Skin epidermis (tissue), 12 donors: Measurements from ENCODE around the gene SLC6A18.

Source experiments
- H3K27ac ChIP-seq, 21 experiments: fragments of 200-600 bp; sonication (generic) in 11 of 21; one replicate each; pipeline ENCODE4 v1.5.0; 2020; ENCODE audit warnings: mild to moderate bottlenecking in 3 of 21, inconsistent platforms in 2 of 21, moderate library complexity in 2 of 21
- H3K4me3 ChIP-seq, 7 experiments: fragments of 200-600 bp; sonication (generic) in 2 of 7; one replicate each; pipeline ENCODE4 v1.5.0; 2020; ENCODE audit warnings: inconsistent platforms in 2 of 7, mild to moderate bottlenecking in 2 of 7, moderate library complexity in 1 of 7

The SLC6A18 gene

GRCh38 chr5:1212881-1213280 lies 12.3 kb upstream of the SLC6A18 start:
- no peak overlapping the region for H3K27ac ChIP-seq
- H3K4me3 ChIP-seq, result no peak overlapping the region

GRCh38 chr5:1213508-1214162 lies 11.5 kb upstream of the SLC6A18 start:
- Histone ChIP-seq H3K4me3 (no peak overlapping the region), H3K27ac (no peak overlapping the region)

GRCh38 chr5:1214163-1214935 lies 10.8 kb upstream of the SLC6A18 start:
- no peak overlapping the region for H3K27ac ChIP-seq

GRCh38 chr5:1214936-1215220 lies 10.3 kb upstream of the SLC6A18 start:
- H3K27ac ChIP-seq, result no peak overlapping the region
- H3K4me3 ChIP-seq, result no peak overlapping the region

More at GRCh38 chr5:1214163-1214935, 10.8 kb upstream of the SLC6A18 start:
- H3K4me3 ChIP-seq, result no peak overlapping the region

GRCh38 chr5:1215320-1216096 lies 9.7 kb upstream of the SLC6A18 start:
- H3K4me3 ChIP-seq, result no peak overlapping the region
- no peak overlapping the region for H3K27ac ChIP-seq

DNA sequence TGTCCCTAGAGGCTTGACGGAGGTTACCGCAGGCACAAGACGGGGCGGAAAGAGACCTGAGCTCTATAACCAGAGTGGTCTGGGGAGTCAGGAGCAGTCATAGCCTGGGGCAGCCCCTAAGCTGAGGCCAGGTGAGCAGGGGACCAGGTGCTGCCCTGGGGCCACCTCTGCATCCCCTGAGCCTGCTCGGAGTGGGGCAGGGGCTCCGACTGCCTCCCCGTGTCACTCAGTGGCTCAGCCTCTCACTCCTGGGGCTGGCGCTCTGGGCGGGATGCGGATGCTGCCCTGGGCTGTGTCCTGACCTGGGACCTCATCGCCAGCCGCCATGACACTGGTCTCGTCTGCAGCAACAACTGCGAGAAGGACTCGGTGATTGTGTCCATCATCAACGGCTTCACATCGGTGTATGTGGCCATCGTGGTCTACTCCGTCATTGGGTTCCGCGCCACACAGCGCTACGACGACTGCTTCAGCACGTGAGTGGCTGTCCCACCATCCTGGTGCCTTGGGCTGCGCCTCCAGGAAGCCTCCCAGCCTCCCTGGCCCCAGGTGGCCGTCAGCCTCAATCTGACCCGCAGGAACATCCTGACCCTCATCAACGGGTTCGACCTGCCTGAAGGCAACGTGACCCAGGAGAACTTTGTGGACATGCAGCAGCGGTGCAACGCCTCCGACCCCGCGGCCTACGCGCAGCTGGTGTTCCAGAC lies 8.8 kb upstream of the SLC6A18 start:
- Histone ChIP-seq H3K4me3 (no peak overlapping the region), H3K27ac (no peak overlapping the region)

DNA sequence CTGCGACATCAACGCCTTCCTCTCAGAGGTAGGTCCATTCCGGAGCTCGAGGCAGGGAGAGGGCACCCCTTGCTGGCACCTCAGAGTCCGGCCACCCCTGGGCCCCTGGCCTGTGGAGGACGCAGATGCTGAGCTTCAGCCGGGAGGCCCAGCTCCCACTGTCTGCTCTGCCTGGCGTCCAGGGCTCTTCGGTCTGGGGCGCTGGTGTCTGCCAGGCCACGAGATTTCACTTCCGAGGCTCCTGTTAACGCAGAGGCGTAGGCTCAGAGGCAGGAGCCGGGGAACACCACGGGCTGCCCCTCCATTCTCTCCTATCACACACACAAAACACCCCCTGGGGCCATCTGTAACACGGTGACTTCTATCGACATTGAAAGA lies 8.3 kb upstream of the SLC6A18 start:
- H3K4me3 ChIP-seq, result no peak overlapping the region
- H3K27ac ChIP-seq, result no peak overlapping the region

- peak overlapping the region in 1 of 21 experiments; percentile 22 for H3K27ac ChIP-seq
- H3K4me3 ChIP-seq, result no peak overlapping the region
These were observed 7.5 kb upstream of the SLC6A18 start for GRCh38 chr5:1217596-1218206.

DNA sequence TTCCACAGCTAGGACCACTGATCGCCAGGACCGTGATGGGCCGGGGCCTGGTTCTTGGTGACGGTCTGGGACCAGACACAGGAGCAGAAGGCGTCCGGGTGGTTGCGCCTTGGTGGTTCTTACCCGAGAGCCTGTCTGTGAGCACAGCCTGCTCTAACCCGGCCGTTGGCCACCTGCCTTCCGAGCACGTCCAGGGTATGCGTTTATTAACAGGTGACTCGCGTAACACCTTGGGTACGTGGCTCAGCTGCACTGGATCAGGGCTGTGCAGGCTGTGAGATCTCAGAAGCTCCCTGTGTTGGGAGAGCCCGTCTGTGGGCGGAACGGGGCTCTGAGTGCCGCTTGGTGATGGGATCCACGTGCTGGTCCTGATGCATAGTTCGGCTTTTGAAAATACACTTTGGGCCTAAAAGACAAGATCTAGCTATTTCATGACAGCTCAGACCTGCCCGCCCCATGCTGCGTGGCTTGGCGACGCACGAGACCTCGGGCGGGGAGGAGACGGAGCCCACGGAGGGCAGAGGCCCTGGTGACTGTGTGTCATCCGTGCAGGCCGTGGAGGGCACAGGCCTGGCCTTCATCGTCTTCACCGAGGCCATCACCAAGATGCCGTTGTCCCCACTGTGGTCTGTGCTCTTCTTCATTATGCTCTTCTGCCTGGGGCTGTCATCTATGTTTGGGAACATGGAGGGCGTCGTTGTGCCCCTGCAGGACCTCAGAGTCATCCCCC lies 6.7 kb upstream of the SLC6A18 start:
- H3K4me3 ChIP-seq, result no peak overlapping the region
- no peak overlapping the region for H3K27ac ChIP-seq

DNA sequence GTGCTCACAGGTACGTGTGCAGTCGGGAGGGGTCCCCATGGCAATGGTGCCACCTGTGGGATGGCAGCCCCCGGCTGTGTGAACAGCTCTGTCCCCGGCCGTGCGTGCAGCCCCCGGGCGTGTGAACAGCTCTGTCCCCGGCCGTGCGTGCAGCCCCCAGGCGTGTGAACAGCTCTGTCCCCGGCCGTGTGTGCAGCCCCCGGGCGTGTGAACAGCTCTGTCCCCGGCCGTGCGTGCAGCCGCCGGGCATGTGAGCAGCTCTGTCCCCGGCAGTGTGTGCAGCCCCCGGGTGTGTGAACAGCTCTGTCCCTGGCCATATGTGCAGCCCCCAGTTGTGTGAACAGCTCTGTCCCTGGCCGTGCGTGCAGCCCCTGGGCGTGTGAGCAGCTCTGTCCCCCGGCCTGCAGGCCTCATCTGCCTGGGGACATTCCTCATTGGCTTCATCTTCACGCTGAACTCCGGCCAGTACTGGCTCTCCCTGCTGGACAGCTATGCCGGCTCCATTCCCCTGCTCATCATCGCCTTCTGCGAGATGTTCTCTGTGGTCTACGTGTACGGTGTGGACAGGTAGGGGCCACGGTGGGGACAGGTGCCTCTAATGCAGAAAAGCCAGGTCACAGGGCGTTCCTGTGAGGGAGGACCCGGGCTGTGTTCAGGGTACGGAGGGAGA lies 5.9 kb upstream of the SLC6A18 start:
- H3K27ac ChIP-seq, result no peak overlapping the region
- no peak overlapping the region for H3K4me3 ChIP-seq

- H3K27ac ChIP-seq, result no peak overlapping the region
- H3K4me3 ChIP-seq, result no peak overlapping the region
These were observed 5.4 kb upstream of the SLC6A18 start for GRCh38 chr5:1219768-1220100.

DNA sequence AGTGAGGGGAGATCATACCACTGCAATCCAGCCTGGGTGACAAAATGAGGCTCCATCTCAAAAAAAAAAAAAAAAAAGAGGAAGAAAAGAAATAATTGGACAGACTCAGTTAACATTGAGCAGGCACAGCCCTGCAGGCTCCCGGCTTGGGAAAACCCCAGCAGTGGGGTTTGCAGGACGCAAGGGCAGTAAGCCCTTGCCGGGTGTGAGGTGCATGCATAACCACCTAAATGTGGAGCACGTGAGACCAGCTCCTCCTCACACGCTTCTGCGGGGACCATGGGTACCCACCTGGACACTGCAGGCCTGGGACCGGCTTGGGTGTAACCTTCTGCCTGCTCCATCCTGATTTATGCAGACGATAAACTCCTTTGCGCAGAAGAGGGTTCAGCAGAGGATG lies 4.8 kb upstream of the SLC6A18 start:
- Histone ChIP-seq H3K4me3 (no peak overlapping the region), H3K27ac (no peak overlapping the region)

DNA sequence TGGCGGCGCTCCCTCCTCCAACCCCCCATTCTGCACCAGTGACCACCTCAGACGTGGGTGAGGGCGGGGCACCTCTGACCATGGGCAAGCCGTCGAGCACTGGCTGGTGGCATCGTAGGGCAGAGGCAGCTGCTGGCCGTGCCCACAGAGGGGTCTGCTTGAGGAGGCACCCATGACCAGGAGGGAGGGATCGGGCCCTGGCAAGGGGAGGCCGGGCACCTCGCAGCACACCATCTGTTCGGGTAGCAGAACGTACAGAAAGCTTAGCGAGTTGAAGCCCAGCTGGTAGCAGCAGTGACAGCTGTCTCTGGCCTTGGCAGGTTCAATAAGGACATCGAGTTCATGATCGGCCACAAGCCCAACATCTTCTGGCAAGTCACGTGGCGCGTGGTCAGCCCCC lies 4.3 kb upstream of the SLC6A18 start:
- Histone ChIP-seq H3K27ac (no peak overlapping the region), H3K4me3 (no peak overlapping the region)

GRCh38 chr5:1221721-1222120 lies 3.5 kb upstream of the SLC6A18 start:
- no peak overlapping the region for H3K4me3 ChIP-seq

DNA sequence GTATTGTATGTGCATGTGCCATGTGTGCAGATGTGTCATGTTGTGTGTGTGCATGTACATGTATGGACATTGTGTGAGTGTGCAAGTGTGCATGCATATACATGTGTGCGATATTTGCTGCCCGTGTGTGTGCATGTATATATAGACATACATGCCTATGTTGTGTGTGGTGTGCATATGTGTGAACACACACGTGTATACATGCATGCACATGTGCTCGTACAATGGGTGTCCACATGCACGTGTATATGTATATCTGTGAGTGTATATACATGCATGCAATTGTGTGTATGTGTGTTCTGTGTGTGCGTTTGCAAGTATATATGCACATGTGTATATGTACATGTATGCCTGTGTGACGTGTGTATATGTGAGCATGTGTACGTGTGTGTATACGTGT lies 3.0 kb upstream of the SLC6A18 start:
- Histone ChIP-seq H3K4me3 (no peak overlapping the region), H3K27ac (no peak overlapping the region)

More at GRCh38 chr5:1221721-1222120, 3.5 kb upstream of the SLC6A18 start:
- H3K27ac ChIP-seq, result no peak overlapping the region

- Histone ChIP-seq H3K27ac (no peak overlapping the region), H3K4me3 (no peak overlapping the region)
These were observed 2.4 kb upstream of the SLC6A18 start for GRCh38 chr5:1222621-1223277.

GRCh38 chr5:1223278-1223670 lies 1.9 kb upstream of the SLC6A18 start:
- Histone ChIP-seq H3K4me3 (no peak overlapping the region), H3K27ac (no peak overlapping the region)

DNA sequence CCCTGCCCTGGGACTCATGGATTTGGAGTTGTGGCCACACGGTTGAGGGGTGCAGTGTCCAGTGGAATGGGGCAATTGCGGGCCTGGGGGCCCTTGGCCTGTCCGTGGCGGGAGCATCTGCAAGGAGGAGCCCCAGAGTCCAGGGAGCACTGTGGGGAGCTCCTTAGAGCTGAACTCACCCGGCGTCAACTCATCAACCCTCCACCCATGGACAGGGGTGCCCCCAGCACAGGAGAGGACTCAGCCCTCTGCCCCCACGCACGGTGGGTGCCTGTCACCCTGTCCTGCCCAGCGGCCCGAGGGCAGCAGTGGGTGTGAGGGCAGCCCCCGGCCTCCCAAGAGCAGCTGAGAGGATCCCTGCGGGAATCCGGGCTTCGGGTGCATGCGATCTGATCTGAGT lies 550 bp upstream of the SLC6A18 start:
- H3K27ac ChIP-seq, result no peak overlapping the region

More for the DNA sequence above, 550 bp upstream of the SLC6A18 start:
- H3K4me3 ChIP-seq, result no peak overlapping the region
